OCI-LY3 (cell line): Measurements from ENCODE around the gene MAPK7.

ENCODE experiments used
- EZH2phosphoT487 ChIP-seq: fragments of 200-600 bp; shearing (Covaris generic); IDR thresholded peaks from 2 replicates; pipeline ENCODE4 v1.6.1; 2018; ENCODE audit warnings: antibody characterized with exemption, mixed run types, low read depth
- TF ChIP-seq, protein P1 (sequence below): fragments of 200-600, 300-600 bp; sonication (generic); IDR thresholded peaks from 2 replicates; pipeline ENCODE4 v1.5.1; 2014; ENCODE audit warnings: antibody characterized with exemption, low read length, low read depth

DNA sequence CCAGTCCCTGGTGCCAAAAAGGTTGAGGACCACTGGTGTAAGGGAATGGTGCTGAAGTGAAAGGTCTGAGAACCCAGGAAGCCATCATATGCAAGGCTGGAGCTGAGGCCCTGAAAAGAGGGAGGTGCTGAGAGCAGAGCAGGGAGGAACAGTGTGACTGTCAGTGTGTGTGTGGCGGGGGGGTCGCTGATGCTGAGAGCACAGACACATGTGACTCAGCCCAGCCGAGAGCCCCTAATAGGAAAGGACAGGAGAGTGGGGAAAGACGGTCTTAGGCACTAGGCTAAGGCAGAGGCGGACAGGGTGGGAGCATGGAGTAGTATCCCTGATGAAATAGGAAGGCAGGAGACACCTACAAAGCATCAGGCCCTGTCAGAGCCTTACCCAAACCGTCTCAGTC, 17.0 kb upstream of the MAPK7 start:
- TF ChIP-seq, protein P1, sequence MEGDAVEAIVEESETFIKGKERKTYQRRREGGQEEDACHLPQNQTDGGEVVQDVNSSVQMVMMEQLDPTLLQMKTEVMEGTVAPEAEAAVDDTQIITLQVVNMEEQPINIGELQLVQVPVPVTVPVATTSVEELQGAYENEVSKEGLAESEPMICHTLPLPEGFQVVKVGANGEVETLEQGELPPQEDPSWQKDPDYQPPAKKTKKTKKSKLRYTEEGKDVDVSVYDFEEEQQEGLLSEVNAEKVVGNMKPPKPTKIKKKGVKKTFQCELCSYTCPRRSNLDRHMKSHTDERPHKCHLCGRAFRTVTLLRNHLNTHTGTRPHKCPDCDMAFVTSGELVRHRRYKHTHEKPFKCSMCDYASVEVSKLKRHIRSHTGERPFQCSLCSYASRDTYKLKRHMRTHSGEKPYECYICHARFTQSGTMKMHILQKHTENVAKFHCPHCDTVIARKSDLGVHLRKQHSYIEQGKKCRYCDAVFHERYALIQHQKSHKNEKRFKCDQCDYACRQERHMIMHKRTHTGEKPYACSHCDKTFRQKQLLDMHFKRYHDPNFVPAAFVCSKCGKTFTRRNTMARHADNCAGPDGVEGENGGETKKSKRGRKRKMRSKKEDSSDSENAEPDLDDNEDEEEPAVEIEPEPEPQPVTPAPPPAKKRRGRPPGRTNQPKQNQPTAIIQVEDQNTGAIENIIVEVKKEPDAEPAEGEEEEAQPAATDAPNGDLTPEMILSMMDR = no peak
- TF ChIP-seq EZH2phosphoT487 = no peak
